HEK293 (cell line): ENCODE measurements around the gene GPR18.

Source experiments
- CTCF ChIA-PET: fragments of 350-600 bp; formaldehyde crosslinking; extraction: SDS; loops from one replicate; lab custom pipeline; 2021; ENCODE audit warnings: antibody characterized with exemption; lab: Yijun Ruan, JAX
- POLR2A ChIA-PET: fragments of 300-600 bp; formaldehyde crosslinking; extraction: SDS; loops from one replicate; lab custom pipeline; 2020; ENCODE audit warnings: antibody characterized with exemption, inconsistent platforms; lab: Yijun Ruan, JAX
- H3K27ac ChIP-seq: fragments of 200-500 bp; sonication (Bioruptor generic); 2 replicates; pipeline ENCODE4 v1.5.1; 2014; ENCODE audit warnings: low read depth, low read length, control low read depth, inconsistent platforms; ENCODE audit errors: extremely low read depth
- H3K36me3 ChIP-seq, 2 experiments: fragments of 200-500 bp in 1 of 2; sonication (Bioruptor generic) in 1 of 2; 1 replicate in 1 of 2; 2 replicates in 1 of 2; pipeline ENCODE4 v1.5.1; 2014 to 2017; ENCODE audit warnings: inconsistent platforms in 2 of 2, low read length in 2 of 2; ENCODE audit not compliant: control insufficient read depth in 2 of 2, insufficient read depth in 1 of 2
- H3K4me1 ChIP-seq: fragments of 200-500 bp; sonication (Bioruptor generic); 2 replicates; pipeline ENCODE4 v1.5.1; 2014; ENCODE audit warnings: mild to moderate bottlenecking, low read length, inconsistent platforms; ENCODE audit not compliant: control insufficient read depth, insufficient read depth
- H3K4me3 ChIP-seq: 2 replicates; pipeline ENCODE4 v1.5.1; 2011; ENCODE audit warnings: low read depth, mild to moderate bottlenecking, control low read depth, low read length, moderate library complexity
- H3K9me3 ChIP-seq: fragments of 200-500 bp; sonication (Bioruptor generic); 2 replicates; pipeline ENCODE4 v1.5.1; 2014; ENCODE audit warnings: low read depth, low read length, inconsistent platforms; ENCODE audit not compliant: control insufficient read depth, insufficient read depth
- KLF8 ChIP-seq: fragments of 450-650 bp; formaldehyde crosslinking; IDR thresholded peaks from 2 replicates; pipeline ENCODE4 v1.5.1; 2016; ENCODE audit warnings: missing biosample characterization, missing genetic modification characterization
- KLF9 ChIP-seq: fragments of 450-650 bp; formaldehyde crosslinking; IDR thresholded peaks from 2 replicates; pipeline ENCODE4 v1.5.1; 2016; ENCODE audit warnings: missing biosample characterization, missing genetic modification characterization, low read depth
- TSHZ1 ChIP-seq: fragments of 450-650 bp; formaldehyde crosslinking; IDR thresholded peaks from 2 replicates; pipeline ENCODE4 v1.5.1; 2016; ENCODE audit warnings: missing biosample characterization, missing genetic modification characterization, borderline replicate concordance
- WT1 ChIP-seq: fragments of 450-650 bp; formaldehyde crosslinking; IDR thresholded peaks from 2 replicates; pipeline ENCODE4 v1.5.1; 2016; ENCODE audit warnings: missing biosample characterization, missing genetic modification characterization
- ZBTB11 ChIP-seq: fragments of 450-650 bp; formaldehyde crosslinking; conservative IDR thresholded peaks from 2 replicates; pipeline ENCODE4 v1.5.1; 2016; ENCODE audit warnings: low read depth, missing biosample characterization, missing genetic modification characterization
- ZNF112 ChIP-seq: fragments of 450-650 bp; formaldehyde crosslinking; IDR thresholded peaks from 2 replicates; pipeline ENCODE4 v1.5.0; 2017; ENCODE audit warnings: missing biosample characterization, missing genetic modification characterization
- ZNF16 ChIP-seq: fragments of 450-650 bp; formaldehyde crosslinking; IDR thresholded peaks from 2 replicates; pipeline ENCODE4 v1.5.1; 2016; ENCODE audit warnings: low read depth, missing biosample characterization, missing genetic modification characterization
- ZNF302 ChIP-seq: fragments of 450-650 bp; formaldehyde crosslinking; IDR thresholded peaks from 2 replicates; pipeline ENCODE4 v1.5.1; 2016; ENCODE audit warnings: missing biosample characterization, missing genetic modification characterization, low read depth
- ZNF324 ChIP-seq: fragments of 450-650 bp; formaldehyde crosslinking; IDR thresholded peaks from 2 replicates; pipeline ENCODE4 v1.5.1; 2016; ENCODE audit warnings: missing biosample characterization, missing genetic modification characterization
- ZNF518A ChIP-seq: fragments of 450-650 bp; formaldehyde crosslinking; conservative IDR thresholded peaks from 2 replicates; pipeline ENCODE4 v1.5.1; 2016; ENCODE audit warnings: low read depth, missing biosample characterization, missing genetic modification characterization
- ZNF596 ChIP-seq: fragments of 450-650 bp; IDR thresholded peaks from 2 replicates; pipeline ENCODE4 v1.5.0; 2018; ENCODE audit warnings: missing biosample characterization, mild to moderate bottlenecking, missing genetic modification characterization, moderate library complexity
- ZNF654 ChIP-seq: fragments of 450-650 bp; formaldehyde crosslinking; IDR thresholded peaks from 2 replicates; pipeline ENCODE4 v1.5.1; 2016; ENCODE audit warnings: low read depth, missing biosample characterization, missing genetic modification characterization
- ZNF768 ChIP-seq: fragments of 450-650 bp; formaldehyde crosslinking; IDR thresholded peaks from 2 replicates; pipeline ENCODE4 v1.5.1; 2018; ENCODE audit warnings: missing biosample characterization, mild to moderate bottlenecking, missing genetic modification characterization
- ZNF791 ChIP-seq: fragments of 450-650 bp; formaldehyde crosslinking; IDR thresholded peaks from 2 replicates; pipeline ENCODE4 v1.5.1; 2016; ENCODE audit warnings: missing biosample characterization, missing genetic modification characterization
- TF ChIP-seq, protein P1 (sequence below): fragments of 450-650 bp; formaldehyde crosslinking; IDR thresholded peaks from 2 replicates; pipeline ENCODE4 v1.5.1; 2017; ENCODE audit warnings: missing biosample characterization, missing genetic modification characterization
- TF ChIP-seq, protein P2 (sequence below): fragments of 450-650 bp; formaldehyde crosslinking; IDR thresholded peaks from 2 replicates; pipeline ENCODE4 v1.5.1; 2016; ENCODE audit warnings: missing biosample characterization, missing genetic modification characterization

GPR18 gene

GRCh38 chr13:99227331-99227900 lies 30.8 kb downstream of the GPR18 start:
- H3K36me3 ChIP-seq = no peaks in the 10 kb centered on the region
- CTCF ChIA-PET = no interaction called here
- POLR2A ChIA-PET = no interaction called here
- no peak overlapping the region for H3K27ac ChIP-seq
- H3K4me1 ChIP-seq = peaks cover 6% of the 10 kb centered on the region
- H3K4me3 ChIP-seq = no peak overlapping the region
- no peaks in the 10 kb centered on the region for H3K9me3 ChIP-seq
- TF ChIP-seq ZNF16 (tag by site-specific recombination) (no peak), ZNF768 (tag by site-specific recombination) (no peak), ZNF791 (no peak), ZNF324 (tag by site-specific recombination) (no peak), KLF9 (tag by site-specific recombination) (no peak), KLF8 (tag by site-specific recombination) (no peak), ZNF596 (tag by site-specific recombination) (no peak), ZNF518A (tag by site-specific recombination) (no peak), WT1 (tag by site-specific recombination) (no peak), ZNF302 (tag by site-specific recombination) (no peak)
- TF ChIP-seq, protein P1, sequence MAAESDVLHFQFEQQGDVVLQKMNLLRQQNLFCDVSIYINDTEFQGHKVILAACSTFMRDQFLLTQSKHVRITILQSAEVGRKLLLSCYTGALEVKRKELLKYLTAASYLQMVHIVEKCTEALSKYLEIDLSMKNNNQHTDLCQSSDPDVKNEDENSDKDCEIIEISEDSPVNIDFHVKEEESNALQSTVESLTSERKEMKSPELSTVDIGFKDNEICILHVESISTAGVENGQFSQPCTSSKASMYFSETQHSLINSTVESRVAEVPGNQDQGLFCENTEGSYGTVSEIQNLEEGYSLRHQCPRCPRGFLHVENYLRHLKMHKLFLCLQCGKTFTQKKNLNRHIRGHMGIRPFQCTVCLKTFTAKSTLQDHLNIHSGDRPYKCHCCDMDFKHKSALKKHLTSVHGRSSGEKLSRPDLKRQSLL (tag by site-specific recombination) = no peak

DNA sequence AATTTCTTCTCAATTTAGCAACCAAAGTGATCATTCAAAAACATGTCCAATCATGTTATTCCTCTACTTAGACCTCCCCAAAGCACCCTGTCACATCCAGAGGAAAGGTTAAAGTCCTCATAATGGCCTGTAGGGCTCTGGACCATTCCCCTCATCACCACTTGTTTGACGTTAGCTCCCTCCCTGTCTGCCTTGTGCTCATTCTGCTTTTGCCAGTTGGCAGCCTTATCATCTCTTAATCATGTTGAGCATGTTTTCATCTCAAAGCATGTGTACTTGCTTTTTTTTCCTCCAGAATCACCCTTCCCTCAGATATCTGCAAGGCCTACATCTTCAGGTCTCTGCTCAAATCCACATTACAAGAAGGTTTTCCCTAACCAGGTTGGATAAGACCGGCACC lies 31.7 kb downstream of the GPR18 start:
- Histone ChIP-seq H3K4me3 (no peak overlapping the region), H3K27ac (no peak overlapping the region), H3K9me3 (no peaks in the 10 kb centered on the region), H3K36me3 (peaks cover 0 to 9% of the 10 kb centered on the region in 2 experiments; a peak in 1 of 3 replicates), H3K4me1 (peaks cover 6% of the 10 kb centered on the region)
- CTCF ChIA-PET = no interaction called here
- POLR2A ChIA-PET = no interaction called here
- TF ChIP-seq ZBTB11 (tag by site-specific recombination) = no peak
- TF ChIP-seq, protein P2, sequence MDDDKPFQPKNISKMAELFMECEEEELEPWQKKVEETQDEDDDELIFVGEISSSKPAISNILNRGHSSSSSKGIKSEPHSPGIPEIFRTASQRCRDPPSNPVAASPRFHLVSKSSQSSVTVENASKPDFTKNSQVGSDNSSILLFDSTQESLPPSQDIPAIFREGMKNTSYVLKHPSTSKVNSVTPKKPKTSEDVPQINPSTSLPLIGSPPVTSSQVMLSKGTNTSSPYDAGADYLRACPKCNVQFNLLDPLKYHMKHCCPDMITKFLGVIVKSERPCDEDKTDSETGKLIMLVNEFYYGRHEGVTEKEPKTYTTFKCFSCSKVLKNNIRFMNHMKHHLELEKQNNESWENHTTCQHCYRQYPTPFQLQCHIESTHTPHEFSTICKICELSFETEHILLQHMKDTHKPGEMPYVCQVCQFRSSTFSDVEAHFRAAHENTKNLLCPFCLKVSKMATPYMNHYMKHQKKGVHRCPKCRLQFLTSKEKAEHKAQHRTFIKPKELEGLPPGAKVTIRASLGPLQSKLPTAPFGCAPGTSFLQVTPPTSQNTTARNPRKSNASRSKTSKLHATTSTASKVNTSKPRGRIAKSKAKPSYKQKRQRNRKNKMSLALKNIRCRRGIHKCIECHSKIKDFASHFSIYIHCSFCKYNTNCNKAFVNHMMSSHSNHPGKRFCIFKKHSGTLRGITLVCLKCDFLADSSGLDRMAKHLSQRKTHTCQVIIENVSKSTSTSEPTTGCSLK (tag by site-specific recombination) = no peak
- no peak for TF ChIP-seq ZNF112 (tag by site-specific recombination)
- TF ChIP-seq ZNF654 (tag by site-specific recombination) = no peak
- no peak for TF ChIP-seq TSHZ1
